NCI-H748 treated with DMSO at 0.1 percent for 48 hours (cell line): ENCODE data around the gene ZNF524.
"Not testable (repeated sequence)": the region's sequence is repeated elsewhere in the genome, so short reads cannot be mapped to it uniquely, and the experiment has no call there.

ENCODE experiments used
- DNase-seq: peaks from one replicate; lab custom pipeline; 2025; lab: John Stamatoyannopoulos, UW

Gene ZNF524, protein sequence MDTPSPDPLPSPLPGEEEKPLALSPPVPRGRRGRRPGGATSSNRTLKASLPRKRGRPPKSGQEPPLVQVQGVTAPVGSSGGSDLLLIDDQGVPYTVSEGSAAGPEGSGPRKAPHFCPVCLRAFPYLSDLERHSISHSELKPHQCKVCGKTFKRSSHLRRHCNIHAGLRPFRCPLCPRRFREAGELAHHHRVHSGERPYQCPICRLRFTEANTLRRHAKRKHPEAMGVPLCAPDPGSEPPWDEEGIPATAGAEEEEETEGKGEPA

DNA sequence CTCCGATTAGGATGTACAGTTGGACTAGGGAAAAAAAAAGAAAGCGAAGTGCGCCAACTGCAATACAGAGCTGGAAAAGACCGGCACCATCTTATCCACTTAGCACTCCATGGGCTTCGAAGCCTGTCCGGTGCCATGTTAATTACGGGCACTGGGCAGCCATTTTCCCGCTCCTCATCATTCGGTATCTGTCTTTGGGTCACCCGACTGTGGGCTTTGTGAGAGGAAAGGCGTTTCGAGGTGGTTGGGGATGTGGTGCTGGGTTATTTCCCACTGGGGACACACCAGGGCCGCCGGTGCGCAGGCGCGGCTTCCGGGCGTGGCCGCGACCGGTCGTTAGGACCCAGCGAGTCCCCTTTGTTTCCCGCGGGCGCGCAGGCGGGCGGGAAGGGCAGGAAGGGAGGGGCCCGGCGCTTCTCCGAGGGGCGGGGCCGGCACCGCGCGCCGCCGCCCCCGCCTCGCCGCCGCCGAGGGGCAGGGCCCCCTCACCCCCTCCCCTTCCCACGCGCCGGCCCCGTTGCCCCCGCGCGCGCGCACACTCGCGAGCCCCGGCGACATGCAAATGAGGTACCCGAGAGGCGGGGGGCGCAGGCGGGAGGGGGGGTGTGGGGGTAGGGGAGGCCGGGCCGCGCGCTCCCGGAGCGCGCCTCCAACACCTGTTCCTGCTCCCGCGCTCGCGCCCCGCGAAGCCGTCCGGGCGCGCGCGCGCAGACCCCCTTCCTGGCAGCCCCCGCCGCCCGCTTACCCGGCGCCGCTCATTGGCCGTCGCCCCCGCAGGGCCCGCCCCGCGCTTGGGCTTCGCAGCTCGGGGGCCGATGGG, at the start of gene ZNF524:
Gene ZNF524 (plus strand): TSS at position 447 of the 820 bp plus-strand sequence. CDS start 1,825 bp downstream, outside the sequence.
- DNase-seq: peak; percentile 95

DNA sequence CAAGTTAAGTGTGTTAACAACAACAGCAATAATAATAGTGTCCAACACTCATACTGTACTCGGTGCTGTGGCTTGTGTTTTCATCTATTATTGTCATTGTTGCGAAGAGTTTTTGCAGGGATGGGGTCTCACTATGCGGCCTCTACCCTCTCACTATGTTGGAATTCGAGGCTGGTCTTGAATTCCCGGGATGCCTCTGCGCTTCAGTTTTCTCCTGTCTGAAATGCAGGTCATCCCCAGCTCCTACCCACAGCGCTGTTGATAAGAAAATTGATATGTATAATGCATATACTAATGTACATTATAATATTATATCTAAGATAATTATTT, 49.8 kb upstream of the ZNF524 start:
- no peak for DNase-seq

DNA sequence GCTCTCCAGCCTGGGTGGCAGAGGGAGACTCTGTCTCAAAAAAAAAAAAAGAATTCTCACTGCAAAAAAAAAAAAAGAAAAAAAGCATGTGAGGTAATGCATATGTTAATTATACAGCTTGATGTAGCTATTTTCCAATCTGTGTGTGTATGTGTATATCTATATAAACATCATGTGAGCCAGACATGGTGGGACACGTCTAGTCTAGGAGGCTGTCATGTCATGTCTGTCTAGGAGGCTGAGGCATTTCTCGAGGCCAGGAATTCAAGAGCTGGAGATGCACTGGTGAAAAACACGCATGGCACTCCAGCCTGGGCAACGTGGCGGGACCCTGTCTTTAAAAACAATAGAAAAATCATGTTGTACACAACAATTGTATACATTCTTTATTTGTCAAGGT, 47.9 kb upstream of the ZNF524 start:
- DNase-seq: no peak

DNA sequence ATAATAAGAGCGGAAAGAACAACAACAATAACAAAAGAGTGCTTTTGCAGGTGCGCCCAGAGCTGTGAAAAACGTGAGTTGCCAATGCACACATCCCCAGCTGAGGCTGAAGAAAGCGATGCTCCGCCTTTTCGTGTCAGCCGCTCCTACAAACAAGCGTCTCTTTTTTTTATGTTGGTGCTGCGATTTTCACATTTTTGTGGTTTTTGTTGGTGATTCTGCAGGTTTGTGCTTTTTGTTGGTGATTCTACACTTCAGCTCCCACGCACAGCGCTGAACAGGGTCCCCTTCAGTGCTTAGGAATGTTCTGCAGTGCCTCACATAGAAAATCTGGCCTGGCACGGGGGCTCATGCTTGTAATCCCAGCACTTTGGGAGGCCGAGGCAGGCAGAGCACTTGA, 47.5 kb upstream of the ZNF524 start:
- no peak for DNase-seq

DNA sequence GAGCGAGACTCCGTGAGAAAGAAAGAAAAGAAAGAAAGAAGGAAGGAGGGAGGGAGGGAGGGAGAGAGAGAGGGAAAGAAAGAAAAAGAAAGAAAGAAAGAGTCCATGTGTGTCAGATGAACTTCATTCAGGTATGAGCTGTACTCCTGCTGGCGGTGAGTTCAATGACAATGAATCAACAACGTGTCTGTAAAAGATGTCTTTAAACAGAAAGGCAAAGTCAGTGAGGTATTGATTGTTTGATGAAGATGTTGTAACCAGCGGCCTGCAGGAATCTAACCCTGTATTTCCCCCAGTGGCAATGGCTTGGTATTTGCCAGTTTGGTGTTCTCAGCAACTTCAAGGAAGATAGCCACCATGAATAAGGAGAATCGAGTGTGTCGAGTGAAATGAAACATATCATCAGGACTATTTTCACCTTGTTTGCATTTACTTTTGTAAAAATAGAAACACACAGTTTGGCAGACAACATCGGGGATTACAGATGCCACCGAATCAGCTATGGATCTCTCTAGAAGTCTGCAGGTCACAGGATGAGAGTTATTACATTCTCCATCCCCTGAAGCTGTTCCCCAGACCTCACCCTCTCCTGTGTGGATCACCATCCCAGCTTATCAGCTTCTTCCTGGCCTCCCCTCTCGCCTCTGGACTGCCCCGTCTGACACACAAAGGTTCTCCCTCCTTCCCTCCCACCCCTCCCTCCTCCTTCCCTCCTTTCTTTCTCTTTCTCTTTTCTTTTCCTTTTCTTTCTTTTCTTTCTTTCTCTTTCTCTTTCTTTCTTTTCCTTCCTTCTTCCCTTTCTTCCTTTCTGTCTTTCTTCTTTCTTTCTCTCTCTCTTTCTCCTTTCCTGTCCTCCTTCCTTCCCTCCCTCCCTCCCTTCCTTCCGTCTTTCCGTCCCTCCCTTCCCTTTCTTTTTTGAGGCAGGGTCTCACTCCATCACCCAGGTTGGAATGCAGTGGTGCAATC, 46.6 kb upstream of the ZNF524 start:
- DNase-seq: no peak

DNA sequence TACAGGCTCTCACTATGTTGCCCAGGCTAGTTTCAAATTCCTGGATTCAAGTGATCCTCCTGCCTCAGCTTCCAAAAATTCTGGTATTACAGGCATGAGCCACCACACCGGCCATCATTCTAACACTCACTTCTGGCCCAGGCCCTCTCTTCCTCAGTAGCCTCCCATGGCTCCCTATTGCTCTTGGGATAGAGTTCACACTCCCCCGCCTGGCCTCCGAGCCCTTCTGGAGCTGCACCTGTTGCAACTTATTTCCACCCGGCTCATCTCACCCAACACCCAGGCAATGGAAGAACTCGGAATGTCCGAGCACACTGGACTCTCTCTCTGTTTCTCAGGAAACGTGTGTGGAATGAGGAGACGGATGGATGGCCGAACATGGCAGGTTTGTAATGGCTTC, 45.8 kb upstream of the ZNF524 start:
- DNase-seq: no peak

DNA sequence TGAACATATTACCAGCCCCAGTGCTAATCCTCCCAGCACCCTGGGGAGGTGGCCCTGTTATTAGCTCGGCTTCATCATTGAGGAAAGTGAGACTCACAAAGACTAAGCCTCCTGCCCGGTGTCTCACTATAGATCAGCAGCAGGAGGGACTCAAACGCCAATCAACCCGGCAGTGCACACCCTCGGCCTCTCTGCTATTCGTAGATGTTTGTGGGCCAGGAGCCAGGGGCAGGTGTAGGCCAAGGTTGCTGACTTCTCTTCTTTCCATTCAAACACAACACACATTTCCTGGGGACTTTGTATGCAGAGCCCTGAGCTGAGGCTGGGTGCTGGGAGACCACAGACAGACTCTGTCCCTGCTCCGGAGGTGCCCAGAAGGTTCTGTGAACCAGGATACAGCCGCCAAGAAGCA, 45.3 kb upstream of the ZNF524 start:
- DNase-seq: no peak

DNA sequence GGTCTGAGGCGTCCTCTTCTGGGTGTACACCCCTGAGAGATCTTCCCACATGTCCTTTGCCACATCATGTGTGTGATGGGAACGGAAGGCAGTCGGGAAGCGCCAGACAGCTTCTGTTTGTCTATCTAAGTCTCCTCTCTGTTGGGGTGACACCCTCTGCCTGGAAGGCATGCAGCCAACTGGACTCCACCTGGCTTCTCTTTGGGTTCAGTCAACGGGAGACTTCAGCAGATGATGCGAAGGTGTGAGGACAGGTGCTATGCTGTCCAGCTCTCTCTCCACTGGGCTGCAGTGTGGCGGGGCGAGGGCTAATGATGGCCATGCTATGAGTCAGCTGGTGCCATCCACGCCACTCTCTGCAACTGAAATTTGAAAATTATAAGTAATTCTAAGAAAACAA, 40.4 kb upstream of the ZNF524 start:
- DNase-seq: no peak

DNA sequence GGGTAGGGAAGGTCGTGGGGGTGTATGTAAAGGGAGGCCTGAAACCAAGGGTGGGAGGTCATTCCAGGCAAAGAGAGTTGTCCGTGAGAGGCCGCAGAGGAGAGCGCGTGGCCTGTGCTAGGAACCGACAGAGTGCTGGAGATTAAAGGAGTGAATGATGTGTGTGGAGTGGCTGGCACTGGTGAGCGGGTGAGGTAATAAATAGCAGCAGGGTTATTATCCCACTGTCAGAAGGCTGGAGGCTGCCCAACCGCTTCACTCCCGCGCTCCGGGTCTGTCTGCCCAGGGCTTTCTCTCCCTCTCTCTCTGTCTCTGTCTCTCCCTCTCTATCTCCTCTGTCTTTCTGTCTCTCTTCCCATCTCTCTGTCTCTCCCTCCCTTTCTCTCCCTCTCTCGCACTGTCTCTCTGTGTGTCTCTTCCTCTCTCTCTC, 36.8 kb upstream of the ZNF524 start:
- DNase-seq: peak; percentile 7

DNA sequence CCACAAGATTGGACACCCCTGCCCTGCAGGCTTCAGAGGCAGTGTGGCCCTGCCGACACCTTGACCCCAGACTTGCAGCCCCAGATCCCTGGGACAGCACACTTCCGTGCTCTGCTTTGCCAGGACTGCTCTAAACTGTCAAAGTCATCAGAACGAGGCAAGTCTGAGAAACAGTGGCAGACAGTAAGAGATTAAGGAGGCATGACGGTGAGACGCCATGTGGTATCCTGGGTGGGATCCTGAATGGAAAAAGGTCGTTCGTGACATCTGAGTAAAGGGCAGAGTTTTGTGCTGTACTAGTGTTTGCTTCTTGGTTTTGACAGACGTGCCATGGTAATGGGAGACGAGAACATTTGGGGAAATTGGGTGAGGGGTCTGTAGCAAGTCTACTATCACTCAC, 33.3 kb upstream of the ZNF524 start:
- no peak for DNase-seq

DNA sequence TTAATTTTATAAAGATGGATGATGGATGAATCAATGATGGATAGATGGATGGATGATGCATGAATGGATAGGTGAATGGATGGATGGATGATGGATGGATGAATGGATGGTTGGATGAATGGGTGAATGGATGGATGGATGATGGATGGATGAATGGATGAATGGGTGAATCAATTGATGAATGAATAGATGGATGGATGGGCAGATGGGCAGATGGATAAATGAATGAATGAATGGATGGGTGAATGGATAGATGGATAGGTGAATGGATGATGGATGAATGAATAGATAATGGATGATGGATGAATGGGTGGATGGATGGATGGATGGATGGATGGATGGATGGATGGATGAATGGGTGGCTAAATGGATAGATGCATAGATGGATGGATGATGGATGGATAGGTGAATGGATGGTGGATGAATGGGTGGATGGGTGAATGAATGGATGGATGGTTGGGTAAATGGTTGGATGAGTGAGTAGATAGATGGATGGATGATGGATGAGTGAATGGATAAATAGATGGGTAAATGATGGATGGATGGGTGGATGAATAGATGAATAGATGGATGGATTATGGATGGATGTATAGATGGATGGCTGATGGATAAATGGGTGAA, 32.3 kb upstream of the ZNF524 start:
- no peak for DNase-seq

DNA sequence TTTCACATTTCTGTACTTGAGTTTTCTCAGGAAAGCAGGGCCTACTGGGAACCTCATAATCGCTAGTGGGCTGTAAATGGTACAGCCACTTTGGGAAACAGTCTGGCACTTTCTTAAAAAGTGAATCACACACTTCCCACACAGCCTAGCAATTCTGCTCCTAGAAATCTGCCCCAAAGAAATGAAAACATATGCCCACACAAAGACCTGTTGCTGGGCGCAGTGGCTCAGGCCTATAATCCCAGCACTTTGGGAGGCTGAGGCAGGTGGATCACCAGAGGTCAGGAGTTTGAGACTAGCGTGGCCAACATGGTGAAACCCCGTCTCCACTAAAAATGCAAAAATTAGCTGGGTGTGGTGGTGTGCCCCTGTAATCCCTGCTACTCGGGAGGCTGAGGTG, 30.6 kb upstream of the ZNF524 start:
- not testable (repeated sequence) for DNase-seq

DNA sequence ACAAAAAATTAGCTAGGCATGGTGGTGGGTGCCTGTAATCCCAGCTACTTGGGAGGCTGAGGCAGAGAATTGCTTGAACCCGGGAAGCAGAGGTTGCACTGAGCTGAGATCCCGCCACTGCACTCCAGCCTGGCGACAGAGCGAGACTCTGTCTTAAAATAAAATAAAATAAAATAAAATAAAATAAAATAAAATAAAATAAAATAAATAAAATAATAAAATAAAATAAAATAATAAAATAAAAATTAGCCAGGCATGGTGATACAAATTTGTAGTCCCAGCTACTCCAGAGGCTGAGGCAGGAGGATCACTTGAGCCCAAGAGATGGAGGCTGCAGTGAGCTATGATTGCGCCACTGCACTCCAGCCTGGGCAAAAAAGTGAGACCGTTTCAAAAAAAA, 26.2 kb upstream of the ZNF524 start:
- not testable (repeated sequence) for DNase-seq

DNA sequence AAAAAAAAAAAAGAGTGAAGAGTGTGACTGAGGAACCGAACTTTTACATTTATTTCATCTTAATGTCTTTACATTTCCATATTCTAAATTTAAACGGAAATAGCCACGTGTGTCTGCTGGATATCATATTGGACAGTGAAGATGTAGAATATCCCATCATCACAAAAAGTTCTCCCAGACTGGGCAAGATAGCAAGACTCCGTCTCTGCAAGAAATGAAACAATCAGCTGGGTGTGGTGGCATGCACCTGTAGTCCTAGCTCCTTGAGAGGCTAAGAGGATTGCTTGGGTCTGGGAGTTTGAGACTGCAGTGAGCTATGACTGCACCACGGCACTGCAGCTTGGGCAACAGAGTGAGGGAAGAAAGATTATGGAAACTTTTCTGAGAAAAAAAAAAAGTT, 23.3 kb upstream of the ZNF524 start:
- DNase-seq: no peak

DNA sequence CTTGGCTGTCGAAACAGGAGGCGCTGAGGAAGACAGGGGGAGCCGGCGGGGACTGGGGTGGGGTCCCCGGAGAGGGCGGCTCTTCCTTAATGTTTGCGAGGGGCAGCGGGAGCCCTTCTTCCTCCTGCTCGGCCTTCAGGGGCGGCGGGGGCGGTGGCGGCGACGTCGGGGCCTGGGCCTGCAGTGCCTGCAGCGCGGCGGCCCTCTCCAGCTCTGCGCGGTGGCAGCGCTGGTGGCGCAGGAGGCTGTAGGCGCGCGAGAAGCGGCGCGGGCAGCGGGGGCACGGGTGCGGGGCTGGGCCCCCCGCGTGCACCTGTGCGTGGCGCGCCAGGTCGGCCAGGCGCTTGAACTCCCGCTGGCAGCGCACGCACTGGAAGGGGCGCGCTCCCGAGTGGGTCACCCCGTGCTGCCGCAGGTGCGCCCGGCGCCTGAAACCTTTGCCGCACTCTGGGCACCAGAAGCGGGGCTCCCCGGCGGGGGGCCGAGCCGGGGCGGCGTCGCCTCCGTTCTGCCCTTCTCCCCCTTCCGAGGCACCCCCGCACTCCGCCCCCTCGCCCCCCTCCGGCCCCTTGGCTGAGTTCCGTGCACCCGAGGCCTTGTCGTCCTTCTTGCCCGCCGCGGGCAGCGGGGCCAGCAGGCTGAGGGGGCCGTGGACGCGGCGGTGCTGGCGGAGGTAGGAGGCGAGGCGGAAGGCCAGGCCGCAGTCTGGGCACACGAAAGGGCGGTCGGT, 21.9 kb upstream of the ZNF524 start:
- no peak for DNase-seq

DNA sequence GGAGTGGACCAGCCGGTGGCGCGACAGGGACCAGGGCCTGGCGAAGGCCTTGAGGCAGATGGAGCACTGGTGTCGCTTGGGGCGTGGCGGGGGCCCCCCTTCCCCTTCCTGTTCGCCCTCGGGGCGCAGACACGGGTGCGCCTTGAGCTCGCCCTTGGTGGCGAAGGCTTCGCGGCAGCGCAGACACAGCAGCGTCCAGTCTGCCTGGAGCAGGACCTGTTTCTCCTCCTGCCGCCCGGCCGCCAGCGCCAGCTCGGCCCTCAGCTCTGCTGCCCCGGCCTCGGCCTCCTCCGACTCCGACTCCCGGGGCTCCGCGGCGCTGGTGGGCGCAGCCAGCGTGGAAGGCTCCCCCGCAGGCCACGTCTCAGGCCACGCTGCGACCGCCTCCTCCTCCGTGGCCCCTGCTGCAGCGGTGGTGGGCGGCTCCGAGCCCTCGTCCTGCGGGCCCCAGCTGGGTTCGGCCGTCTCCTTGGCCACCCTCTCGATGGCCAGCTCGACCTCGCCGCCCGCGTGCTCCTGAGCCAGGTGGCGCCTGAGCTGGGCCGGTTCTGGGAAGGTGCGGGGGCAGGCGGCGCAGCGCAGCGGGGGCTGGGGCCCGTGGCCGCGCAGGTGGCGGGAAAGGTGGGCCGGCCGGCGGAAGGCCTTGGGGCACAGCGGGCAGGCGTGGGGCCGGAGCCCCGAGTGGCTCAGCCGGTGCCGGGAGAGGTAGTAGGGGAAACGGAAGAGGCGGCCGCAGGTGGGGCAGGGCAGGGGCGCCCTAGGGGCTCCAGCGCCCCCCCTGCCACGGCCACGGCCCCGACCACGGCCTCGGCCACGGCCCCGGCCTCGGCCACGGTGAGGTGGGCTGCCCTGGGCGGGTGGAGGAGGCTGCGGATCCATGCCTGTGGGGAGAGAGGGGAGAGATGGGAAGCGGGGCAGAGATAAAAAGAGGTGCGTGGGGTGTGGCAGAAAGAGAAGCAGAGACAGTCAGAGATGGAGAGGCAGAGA, 21.0 kb upstream of the ZNF524 start:
- DNase-seq: no peak

DNA sequence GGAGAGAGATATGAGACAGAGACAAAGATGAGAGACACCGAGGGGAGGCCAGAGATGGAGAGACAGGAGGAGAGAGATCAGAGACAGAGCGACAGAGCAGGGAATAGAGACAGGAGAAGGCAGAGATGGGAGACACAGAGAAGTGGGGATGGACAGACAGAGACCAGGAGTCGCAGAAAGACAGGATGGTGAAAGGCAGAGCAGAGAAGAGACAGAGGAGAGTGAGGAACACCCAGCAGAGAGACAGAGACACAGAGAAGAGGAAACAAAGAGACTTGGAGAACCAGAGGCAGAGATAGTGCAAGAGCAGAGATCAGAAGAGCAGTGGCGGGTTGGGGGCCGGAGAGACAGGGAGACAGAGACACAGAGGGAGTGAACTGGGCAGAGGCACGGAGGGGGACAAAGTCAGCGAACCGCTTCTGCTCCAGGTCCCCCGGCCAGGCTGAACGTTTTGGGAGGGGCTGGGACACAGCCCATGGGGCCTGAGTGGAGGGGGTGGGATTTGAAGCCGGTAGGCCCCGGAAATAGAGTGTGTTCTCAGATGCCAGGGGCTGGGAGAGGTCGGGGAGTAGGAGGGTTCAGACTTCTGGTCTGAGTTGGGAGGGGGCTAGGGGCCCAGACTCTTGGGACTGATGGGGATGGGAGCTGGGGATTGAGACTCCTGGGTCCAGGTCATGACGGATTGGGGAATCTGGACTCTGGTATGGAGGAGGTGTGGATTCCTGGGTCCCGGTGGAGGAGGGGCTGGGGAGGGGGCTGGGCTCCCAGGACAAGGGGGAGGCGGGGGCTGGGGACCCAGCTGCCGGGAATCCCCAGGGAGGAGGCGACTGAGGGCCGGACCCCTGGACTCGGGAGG, 20.1 kb upstream of the ZNF524 start:
- no peak for DNase-seq

DNA sequence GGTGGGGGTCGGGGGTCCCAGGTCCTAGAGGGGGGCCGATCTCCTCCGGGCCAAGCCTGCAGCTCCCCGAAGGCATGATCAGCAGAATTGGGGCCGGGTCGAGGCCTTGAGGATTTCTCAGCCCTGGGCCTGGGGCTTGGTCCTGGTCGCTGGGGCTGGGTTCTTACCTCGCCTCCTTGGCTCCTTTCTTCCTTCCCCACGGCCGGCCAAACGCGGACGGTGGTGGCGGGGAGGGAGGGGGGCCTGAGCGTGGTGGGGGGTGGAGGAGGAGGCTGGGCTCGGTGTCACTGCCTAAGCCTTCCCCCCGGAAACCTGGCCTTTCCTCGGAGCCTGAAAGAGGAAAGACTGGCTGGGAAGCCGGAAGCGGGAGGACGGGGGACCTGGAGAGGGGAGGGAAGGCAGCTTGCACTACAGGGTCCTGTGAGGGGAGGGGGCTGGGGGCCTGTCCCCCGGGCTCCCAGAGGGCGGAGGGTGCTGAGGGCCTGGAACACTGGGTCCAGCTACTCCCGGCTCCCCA, 19.4 kb upstream of the ZNF524 start, which contains the start of gene ZNF579:
Gene ZNF579 (minus strand): TSS at position 221 of the 517 bp plus-strand sequence. CDS start 1,209 bp downstream, outside the sequence.
- DNase-seq: peak; percentile 73
